Panc1 (cell line): ENCODE measurements around the gene RPS6KA4. TPM values are rescaled to one million over a fixed set of nuclear protein-coding genes. Genes with fewer than 3 reads are reported as not detected.
A peak's percentile ranks its signal among the peaks of the same experiment; 100 is the strongest.

Experiments used
- ATAC-seq: fragments of 200-7000 bp; cut with Tn5 transposase; 2 replicates; pipeline ENCODE4 v1.9.1; 2020; ENCODE audit warnings: mild to moderate bottlenecking, moderate library complexity
- BruUV-seq: library from RNA; stranded (reverse); fragments of 400-500 nt; replicated peaks from 2 replicates; lab custom pipeline; 2021; lab: Mats Ljungman, UMichigan
- CTCF ChIA-PET: fragments of 300-600 bp; sonication (Branson Sonifier 250); formaldehyde crosslinking; loops from one replicate; lab custom pipeline; 2022; ENCODE audit warnings: antibody characterized with exemption; lab: Charles Lee
- POLR2A ChIA-PET: fragments of 300-600 bp; sonication (Branson Sonifier 250); formaldehyde crosslinking; loops from one replicate; lab custom pipeline; 2022; ENCODE audit warnings: antibody characterized with exemption; lab: Charles Lee
- DNase-seq: peaks from one replicate; pipeline ENCODE4 v3.0.0-alpha.2; 2010; ENCODE audit warnings: low read depth, low spot score
- H3K27ac ChIP-seq: 2 replicates; pipeline ENCODE4 v1.5.1; 2011; ENCODE audit warnings: mild to moderate bottlenecking, low read length, inconsistent platforms
- H3K27me3 ChIP-seq: fragments of 200-500 bp; sonication (Bioruptor generic); 2 replicates; pipeline ENCODE4 v1.6.0; 2014; ENCODE audit warnings: low read length, inconsistent platforms; ENCODE audit not compliant: control insufficient read depth, insufficient read depth
- H3K36me3 ChIP-seq: fragments of 200-500 bp; sonication (Bioruptor generic); 2 replicates; pipeline ENCODE4 v1.5.1; 2014; ENCODE audit warnings: inconsistent platforms, mild to moderate bottlenecking, low read length, moderate library complexity; ENCODE audit not compliant: control insufficient read depth, insufficient read depth
- H3K4me1 ChIP-seq: 2 replicates; pipeline ENCODE4 v1.5.1; 2011; ENCODE audit warnings: inconsistent platforms, mild to moderate bottlenecking, low read length, moderate library complexity; ENCODE audit not compliant: control insufficient read depth, insufficient read depth
- H3K4me3 ChIP-seq, 2 experiments: 2 replicates each; pipeline ENCODE4 v1.5.1; 2011 to 2012; ENCODE audit warnings: low read depth in 2 of 2, low read length in 2 of 2, mild to moderate bottlenecking in 2 of 2, inconsistent platforms in 1 of 2, moderate library complexity in 1 of 2
- H3K9me3 ChIP-seq: fragments of 200-500 bp; sonication (Bioruptor generic); 2 replicates; pipeline ENCODE4 v1.5.1; 2014; ENCODE audit warnings: low read depth, mild to moderate bottlenecking, inconsistent platforms, low read length, moderate library complexity; ENCODE audit not compliant: control insufficient read depth, insufficient read depth
- CTCF ChIP-seq: fragments of 450-650 bp; IDR thresholded peaks from 2 replicates; pipeline ENCODE4 v1.5.1; 2017; ENCODE audit warnings: mild to moderate bottlenecking
- POLR2AphosphoS5 ChIP-seq: IDR thresholded peaks from 2 replicates; pipeline ENCODE4 v1.6.1; 2012; ENCODE audit warnings: mild to moderate bottlenecking, low read depth, low read length, moderate library complexity
- REST ChIP-seq, 2 experiments: IDR thresholded peaks; 2 replicates each; pipeline ENCODE4 v1.6.1; 2011 to 2012; ENCODE audit warnings: low read depth in 2 of 2, control low read depth in 1 of 2, low read length in 1 of 2, mild to moderate bottlenecking in 1 of 2, moderate library complexity in 1 of 2; ENCODE audit not compliant: insufficient read depth in 1 of 2
- SIN3A ChIP-seq: IDR thresholded peaks from 2 replicates; pipeline ENCODE4 v1.6.1; 2012; ENCODE audit warnings: low read depth, mild to moderate bottlenecking, low read length, moderate library complexity, borderline replicate concordance; ENCODE audit not compliant: insufficient read depth
- TCF7L2 ChIP-seq: IDR thresholded peaks from 2 replicates; pipeline ENCODE4 v1.6.1; 2011; ENCODE audit warnings: mild to moderate bottlenecking, low read depth, low read length, inconsistent platforms
- in situ Hi-C: cut with HindIII; loops from 2 replicates; pipeline ENCODE4 v1.10.0; 2016; ENCODE audit warnings: low sequenced_read_pairs, low pct_unique_long_range_greater_than_20kb
- intact Hi-C: fragments of 100-400 bp; cut with micrococcal nuclease; formaldehyde crosslinking; loops from one replicate; pipeline ENCODE4 v1.10.0; 2022; ENCODE audit not compliant: unreplicated experiment
- total RNA-seq: library from RNA; stranded (reverse); gene quantifications from one replicate; pipeline ENCODE4 v1.2.1, GENCODE V29; 2021; ENCODE audit not compliant: unreplicated experiment

RPS6KA4 gene
- total RNA-seq, 1 experiment from 2014 or later = 74.0 TPM

GRCh38 chr11:64321026-64321425 lies 37.9 kb upstream of the RPS6KA4 start:
- DNase-seq (no peak), ATAC-seq (no peak)
- ChIA-PET POLR2A (no interaction called here), CTCF (no interaction called here)
- in situ Hi-C loops (no loop called here), intact Hi-C loops (no loop called here)
- H3K4me1 ChIP-seq = peaks cover 40% of the 10 kb centered on the region
- H3K4me3 ChIP-seq = no peak overlapping the region
- no TSS peak for BruUV-seq
- H3K36me3 ChIP-seq = peaks cover 2% of the 10 kb centered on the region; the same call in 1 of the 2 replicates
- H3K27me3 ChIP-seq = no peaks in the 10 kb centered on the region
- TF ChIP-seq POLR2AphosphoS5 (no peak), REST (IDR thresholded peaks at IDR 0.05; ENCODE audit: insufficient read depth in 1 of 2, low read depth in 2 of 2, low read length in 1 of 2) (no peak), SIN3A (no peak), CTCF (no peak), TCF7L2 (no peak)
- H3K27ac ChIP-seq = peak overlapping the region; percentile 36
- no peaks in the 10 kb centered on the region for H3K9me3 ChIP-seq

GRCh38 chr11:64321533-64321932 lies 37.4 kb upstream of the RPS6KA4 start:
- POLR2A ChIA-PET = no interaction called here
- peak overlapping the region; percentile 36; the same call in 1 of the 2 replicates for H3K27ac ChIP-seq
- peaks cover under 1% of the 10 kb centered on the region; the same call in 1 of the 2 replicates for H3K36me3 ChIP-seq
- peaks cover 36% of the 10 kb centered on the region for H3K4me1 ChIP-seq
- CTCF ChIA-PET = no interaction called here
- intact Hi-C loops = no loop called here
- H3K9me3 ChIP-seq = no peaks in the 10 kb centered on the region
- BruUV-seq = no TSS peak
- in situ Hi-C loops = no loop called here
- DNase-seq (no peak), ATAC-seq (no peak)
- TF ChIP-seq POLR2AphosphoS5 (no peak), TCF7L2 (no peak), REST (IDR thresholded peaks at IDR 0.05; ENCODE audit: insufficient read depth in 1 of 2, low read depth in 2 of 2, low read length in 1 of 2) (no peak), SIN3A (no peak), CTCF (no peak)
- H3K27me3 ChIP-seq = no peaks in the 10 kb centered on the region
- no peak overlapping the region for H3K4me3 ChIP-seq
